HG03460 (cell line): ENCODE results near the gene SNX10.

ENCODE experiments used
- ATAC-seq: cut with Tn5 transposase; IDR thresholded peaks from one replicate; pipeline ENCODE4 v1.9.1; 2021; ENCODE audit not compliant: unreplicated experiment

SNX10 gene

DNA sequence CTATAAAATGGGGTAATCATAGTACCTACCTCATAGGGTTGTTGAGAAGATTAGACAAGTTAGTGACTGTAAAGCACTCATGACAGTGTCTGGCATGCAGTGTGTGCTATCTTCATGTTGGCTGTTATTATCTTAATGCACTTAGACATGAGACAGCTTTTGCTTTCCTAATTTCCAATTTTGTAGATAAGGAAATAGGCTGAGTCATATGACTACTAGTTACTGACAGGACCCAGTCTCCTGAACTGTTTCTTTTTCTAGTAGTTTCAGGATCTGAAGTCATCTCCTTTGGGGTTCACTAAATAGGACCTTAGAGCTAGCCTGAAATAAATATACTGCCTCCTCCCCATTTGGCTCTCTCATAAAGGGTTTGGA lies 74.2 kb downstream of the SNX10 start:
- ATAC-seq = no peak

GRCh38 chr7:26367219-26367711 lies 75.6 kb downstream of the SNX10 start:
- ATAC-seq = no peak

DNA sequence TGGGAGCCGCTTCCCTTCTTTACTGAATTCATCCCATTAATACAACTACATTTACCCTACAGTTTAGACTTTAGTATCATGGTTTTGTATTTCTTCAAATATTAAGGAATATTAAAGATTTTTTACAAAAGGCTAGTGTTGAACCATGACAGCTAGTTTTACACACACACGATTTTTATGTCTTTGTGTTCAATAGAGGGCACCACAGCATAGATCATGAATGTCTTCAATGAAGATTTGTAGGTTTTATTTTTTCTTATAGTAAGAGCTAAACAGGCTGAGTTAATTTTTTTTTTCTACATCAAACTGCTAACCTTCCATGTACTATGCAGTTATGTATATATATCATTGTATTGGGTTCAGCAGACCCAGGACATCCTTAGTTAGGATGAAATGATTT lies 76.9 kb downstream of the SNX10 start:
- no peak for ATAC-seq

DNA sequence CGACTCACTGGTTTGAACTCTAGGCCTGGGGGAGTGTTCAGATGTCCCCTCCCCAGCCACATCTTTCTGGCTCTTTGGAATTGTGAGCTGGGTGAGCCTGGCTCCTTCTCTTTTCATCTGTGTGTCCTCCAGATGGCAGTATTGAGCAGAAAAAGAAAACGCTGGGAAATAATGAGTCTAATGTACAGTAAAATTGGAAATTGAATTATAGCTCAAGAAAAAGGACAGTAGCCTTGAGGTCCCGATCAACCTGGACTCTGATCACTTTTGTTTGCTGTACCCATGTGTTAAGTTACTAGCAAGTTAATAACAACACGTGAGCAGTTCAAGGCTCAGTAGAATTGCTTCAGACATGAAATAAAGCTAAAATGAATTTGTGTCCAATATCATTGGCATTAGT lies 77.9 kb downstream of the SNX10 start:
- ATAC-seq = no peak

DNA sequence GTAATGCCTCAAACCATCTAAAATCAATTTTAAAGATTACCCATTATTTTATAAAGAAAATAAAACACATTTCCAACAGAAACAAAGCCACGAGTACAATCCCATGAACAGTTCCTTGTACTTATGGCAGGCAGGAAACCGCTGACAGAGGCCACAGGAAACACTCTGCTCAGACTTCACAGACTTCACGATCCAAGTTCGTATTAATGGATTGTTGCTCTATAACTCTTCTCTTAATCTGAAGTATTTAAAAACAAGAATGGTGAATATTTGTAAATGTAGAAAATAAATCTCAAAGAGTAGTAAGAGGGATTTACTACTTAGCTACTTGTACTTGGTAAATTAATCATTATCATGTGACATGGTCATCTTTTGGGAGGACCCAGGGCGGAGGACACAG lies 78.3 kb downstream of the SNX10 start:
- ATAC-seq = no peak

DNA sequence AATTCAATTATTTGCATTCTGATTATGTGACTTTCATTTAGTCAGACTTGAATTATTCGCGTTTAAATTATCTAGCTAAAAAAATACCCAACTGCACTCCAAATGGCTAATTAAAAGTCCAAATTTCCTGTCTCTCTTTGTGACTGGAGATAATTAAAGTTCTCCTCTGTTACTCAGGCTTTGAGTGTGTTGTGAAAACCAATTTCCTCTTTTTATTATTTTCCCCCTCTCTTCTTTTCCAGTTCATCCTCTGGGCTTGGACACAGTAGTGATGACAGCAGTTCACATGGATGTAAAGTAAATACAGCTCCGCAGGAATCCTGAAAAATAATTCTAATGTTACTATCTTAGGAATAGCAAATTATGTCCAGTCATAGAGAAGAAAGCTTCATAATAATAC lies 80.6 kb downstream of the SNX10 start:
- ATAC-seq = no peak

- ATAC-seq = no peak
Measured at GRCh38 chr7:26372704-26373103, 81.0 kb downstream of the SNX10 start.

DNA sequence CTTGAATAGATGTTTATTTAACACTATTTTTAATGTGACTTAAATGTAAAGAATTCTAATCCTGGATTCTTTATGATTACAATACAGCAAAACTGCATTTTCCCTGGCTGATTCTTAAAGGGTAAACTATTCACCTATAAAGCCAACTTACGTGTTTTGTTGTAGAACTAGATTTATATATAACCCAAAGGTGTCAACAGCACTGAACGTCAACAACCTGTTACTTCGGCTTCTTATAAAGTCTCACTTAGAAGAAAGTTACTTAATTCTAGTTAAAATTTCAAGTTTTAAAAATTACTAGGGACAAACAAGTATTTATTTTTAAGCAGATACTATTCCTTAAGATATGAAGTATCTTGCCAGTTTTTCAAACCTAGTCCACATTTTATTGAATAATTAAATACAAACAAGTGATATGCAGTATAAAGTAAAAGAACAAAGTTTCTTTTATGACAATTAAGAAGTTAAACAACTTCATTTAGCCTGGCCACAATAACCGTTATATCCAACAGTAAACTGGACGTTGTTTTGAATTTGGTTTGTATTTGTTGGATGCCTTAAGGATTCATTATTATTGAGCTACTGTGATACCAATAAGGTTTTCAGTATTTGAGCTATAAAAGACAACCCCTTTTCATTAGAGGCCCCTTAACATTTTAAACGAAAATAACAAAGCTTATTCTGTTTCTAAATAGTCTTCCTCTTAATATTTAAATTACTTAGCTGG lies 83.1 kb downstream of the SNX10 start:
- ATAC-seq = no peak

- ATAC-seq = peak; percentile 20
Measured at GRCh38 chr7:26375726-26376174, 84.1 kb downstream of the SNX10 start.

- ATAC-seq = peak; percentile 39
Measured at GRCh38 chr7:26376175-26376917, 84.7 kb downstream of the SNX10 start.

DNA sequence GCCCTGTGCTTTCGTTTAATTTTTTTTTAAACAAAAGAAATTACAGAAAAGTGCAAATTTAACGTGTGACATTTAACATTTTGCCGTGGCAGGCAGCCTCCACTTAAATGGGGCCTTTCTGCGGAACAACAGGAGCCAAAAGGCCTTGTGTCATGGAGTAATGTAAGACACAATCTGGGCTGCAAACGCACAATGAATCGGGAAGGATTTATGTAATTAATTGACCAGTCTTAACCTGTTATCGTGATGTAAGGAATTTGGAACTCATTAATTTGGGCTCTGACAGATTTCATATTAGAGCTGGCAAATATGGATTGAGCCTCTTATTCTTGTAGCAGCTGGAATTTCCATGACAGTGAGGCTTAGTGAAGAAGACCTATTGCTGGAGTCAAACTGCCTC lies 86.4 kb downstream of the SNX10 start:
- no peak for ATAC-seq

- no peak for ATAC-seq
Measured at GRCh38 chr7:26379711-26380110, 88.0 kb downstream of the SNX10 start.

- no peak for ATAC-seq
Measured at GRCh38 chr7:26381476-26382353, 90.1 kb downstream of the SNX10 start.

DNA sequence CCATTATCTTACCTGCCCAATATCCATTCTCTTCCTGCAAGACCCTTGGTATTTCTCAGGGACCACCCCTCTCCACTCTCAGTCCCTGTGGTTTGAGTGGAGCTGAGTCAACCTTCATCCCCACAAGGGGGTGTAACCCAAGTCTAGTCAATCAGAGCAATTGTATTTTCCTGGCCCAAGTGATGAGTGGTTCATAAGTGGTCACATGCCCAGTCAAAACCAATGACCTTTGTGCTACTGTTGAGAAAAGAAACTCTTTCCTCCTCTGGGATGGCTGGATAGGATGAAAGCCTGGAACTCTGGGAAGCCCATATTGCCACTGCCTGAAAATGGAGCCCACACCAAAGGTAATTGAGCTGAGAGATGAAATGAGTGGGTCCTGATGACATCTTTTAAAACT lies 93.6 kb downstream of the SNX10 start:
- ATAC-seq = no peak

DNA sequence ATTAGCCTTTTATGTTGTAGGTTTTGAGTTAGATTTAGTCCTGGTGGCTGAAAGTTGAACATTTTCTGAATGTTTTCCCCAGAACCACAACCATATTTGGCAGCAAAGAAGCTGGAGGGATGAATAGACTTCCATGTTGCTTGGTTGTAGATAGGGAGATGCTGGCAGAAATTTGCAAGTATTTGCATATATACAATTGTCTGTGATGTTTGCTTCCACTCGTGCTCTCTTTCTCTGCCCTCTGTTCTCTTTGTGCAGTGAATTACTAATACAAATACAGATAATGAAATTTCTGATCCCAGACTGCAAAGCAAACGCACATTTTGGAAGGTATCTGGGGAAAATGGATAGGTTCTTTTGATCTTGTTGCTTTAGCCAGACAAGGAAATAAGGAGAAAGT lies 96.1 kb downstream of the SNX10 start:
- ATAC-seq = no peak

DNA sequence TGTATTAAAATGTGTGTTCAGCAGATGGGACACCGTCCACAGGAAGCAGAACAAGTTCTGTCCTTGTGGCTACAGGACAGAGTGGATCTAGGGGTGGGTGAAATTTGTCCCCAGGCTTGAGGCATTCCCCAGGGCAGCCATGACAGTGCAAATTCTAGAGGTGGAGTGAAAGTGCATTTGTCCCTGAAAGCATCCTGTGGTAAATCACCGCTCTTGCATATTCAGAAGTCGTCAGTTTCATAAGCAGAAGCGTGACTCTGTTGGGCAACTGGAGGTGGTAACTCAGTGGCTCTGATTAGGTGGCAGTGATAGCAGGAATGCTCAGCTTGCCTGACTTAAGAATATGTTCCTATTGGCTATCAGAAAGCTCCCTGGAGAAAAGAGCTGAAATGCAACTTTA lies 96.6 kb downstream of the SNX10 start:
- ATAC-seq = peak; percentile 56

DNA sequence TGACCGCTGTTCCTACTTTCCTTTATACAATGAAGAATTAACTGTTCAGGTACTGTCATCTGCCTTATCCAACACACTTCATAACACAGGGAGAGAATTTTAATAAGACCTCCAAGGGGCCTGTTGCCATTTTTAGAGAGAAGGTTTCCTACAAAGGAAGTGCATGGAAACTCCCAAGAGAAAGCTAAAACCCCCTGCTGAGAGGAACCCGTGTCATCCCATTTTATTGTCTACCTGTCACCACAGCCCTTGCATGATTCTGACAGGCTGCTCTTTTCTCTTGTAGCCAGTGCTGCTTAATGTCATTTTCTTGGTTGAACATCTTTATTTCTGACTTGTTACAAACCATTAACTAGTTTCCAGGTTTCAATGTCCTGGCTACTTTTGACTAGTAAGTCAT lies 98.4 kb downstream of the SNX10 start:
- no peak for ATAC-seq

DNA sequence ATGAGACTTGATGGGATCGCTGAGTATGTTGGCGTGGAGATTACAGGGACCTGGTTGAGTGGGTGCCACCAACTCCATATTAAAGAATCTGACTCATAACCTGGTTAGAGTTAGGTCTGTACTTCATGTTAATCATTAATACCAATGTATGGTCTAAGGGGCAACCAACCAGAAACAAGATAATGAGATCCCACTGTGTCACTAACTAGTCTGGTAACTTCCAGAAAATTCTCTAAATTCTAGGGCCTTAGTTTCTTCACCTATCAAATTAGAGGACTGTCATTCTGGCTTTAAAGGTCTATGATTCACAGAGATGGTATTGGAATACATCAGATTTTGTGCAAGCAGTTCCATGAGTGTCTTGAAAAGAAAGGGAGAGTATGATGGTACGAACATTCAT lies 102.2 kb downstream of the SNX10 start:
- ATAC-seq = no peak

DNA sequence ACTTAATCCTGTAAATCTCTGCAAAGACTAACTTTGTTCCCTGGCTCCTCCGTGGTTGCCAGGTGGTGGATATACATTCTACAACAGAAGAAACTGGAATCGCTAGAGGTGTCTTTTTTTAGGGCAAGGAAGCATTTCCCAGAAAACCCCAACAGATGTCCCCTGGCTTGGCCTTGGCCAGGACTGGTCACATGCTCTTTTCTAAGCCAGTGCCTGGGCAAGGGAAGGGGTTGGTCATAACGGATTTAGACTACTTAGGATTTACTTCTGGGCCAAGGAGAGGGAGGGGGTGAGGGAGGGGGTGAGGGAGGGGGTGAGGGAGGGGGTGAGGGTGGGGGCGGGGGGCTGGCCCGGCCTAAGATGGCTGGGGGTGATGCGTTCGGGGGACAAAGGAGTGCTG lies 105.7 kb downstream of the SNX10 start:
- ATAC-seq = no peak

DNA sequence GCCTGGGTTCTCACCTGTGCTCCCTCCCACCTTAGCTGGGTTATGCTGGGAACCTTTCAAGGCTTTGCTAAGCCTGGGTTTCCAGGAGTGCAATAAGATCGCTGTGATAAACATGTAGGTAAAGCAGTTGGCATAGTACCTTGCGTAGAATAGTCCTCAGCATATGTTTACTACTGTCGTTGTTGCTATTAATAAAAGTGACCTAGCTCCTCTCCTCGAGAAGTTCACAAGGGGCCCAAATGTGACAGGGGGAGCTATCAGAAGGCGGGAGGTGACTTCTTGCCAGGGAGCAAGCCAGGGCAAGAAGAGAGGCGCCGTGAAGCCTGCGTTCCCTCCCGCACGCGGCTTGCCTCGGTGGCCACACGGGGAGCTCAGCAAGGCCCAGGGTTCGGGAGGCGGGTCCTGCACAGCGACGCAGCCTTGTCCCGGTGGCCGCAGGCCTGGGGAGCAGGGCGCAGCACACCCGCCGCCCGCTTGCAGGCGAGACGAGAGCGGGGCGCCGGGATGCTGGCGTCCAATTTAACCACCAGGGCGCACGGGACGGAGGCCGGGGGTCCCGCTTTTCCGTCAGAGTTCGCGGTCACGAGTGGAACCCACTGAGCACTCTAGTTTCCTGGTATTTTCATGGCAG lies 106.2 kb downstream of the SNX10 start:
- ATAC-seq = peak; percentile 16

GRCh38 chr7:26398427-26398755 lies 106.7 kb downstream of the SNX10 start:
- ATAC-seq = peak; percentile 42
